ENCODE data around the gene KRT6A. TPM values are rescaled to one million over a fixed set of nuclear protein-coding genes. Genes with fewer than 3 reads are reported as not detected.
"Not testable (repeated sequence)": the region's sequence is repeated elsewhere in the genome, so short reads cannot be mapped to it uniquely, and the experiment has no call there.

The KRT6A gene
- total RNA-seq, 1 donor from 2014 or later = not detected

GRCh38 chr12:52455821-52456220 lies 37.2 kb downstream of the KRT6A start:
- H3K9me3 Mint-ChIP-seq (ENCODE audit: low read depth) = no peaks in the 10 kb centered on the region
- no peak overlapping the region for H3K27ac Mint-ChIP-seq

GRCh38 chr12:52454411-52455201 lies 38.5 kb downstream of the KRT6A start:
- Mint-ChIP-seq H3K9me3 (ENCODE audit: low read depth) (no peaks in the 10 kb centered on the region), H3K4me1 (ENCODE audit: low read depth) (peaks cover 8% of the 10 kb centered on the region), H3K27ac (no peak overlapping the region), H3K36me3 (ENCODE audit: insufficient read depth) (no peaks in the 10 kb centered on the region), H3K4me3 (ENCODE audit: low read depth) (no peak overlapping the region), H3K27me3 (peaks cover 11% of the 10 kb centered on the region)
- TF ChIP-seq CTCF (IDR thresholded peaks at IDR 0.05; ENCODE audit: unreplicated experiment) = no peak
- DNase-seq (ENCODE audit: low spot score, unreplicated experiment) = no peak

More at GRCh38 chr12:52455821-52456220, 37.2 kb downstream of the KRT6A start:
- no peak for TF ChIP-seq CTCF (IDR thresholded peaks at IDR 0.05; ENCODE audit: unreplicated experiment)
- DNase-seq (ENCODE audit: low spot score, unreplicated experiment) = no peak
- H3K27me3 Mint-ChIP-seq = peaks cover 3% of the 10 kb centered on the region
- H3K36me3 Mint-ChIP-seq (ENCODE audit: insufficient read depth) = no peaks in the 10 kb centered on the region
- H3K4me3 Mint-ChIP-seq (ENCODE audit: low read depth) = no peak overlapping the region
- H3K4me1 Mint-ChIP-seq (ENCODE audit: low read depth) = peaks cover 8% of the 10 kb centered on the region

GRCh38 chr12:52452101-52452500 lies 41.0 kb downstream of the KRT6A start, which contains the start of gene KRT6B:
Gene KRT6B (minus strand): TSS chr12:52452146. CDS start chr12:52452078, 68 bp downstream.
- DNase-seq (ENCODE audit: low spot score, unreplicated experiment) = no peak
- peaks cover 8% of the 10 kb centered on the region for H3K4me1 Mint-ChIP-seq (ENCODE audit: low read depth)
- peaks cover 17% of the 10 kb centered on the region for H3K27me3 Mint-ChIP-seq
- TF ChIP-seq CTCF (IDR thresholded peaks at IDR 0.05; ENCODE audit: unreplicated experiment) = no peak
- no peak within 1 kb of the TSS for H3K4me3 Mint-ChIP-seq (ENCODE audit: low read depth)
- no peaks in the 10 kb centered on the region for H3K9me3 Mint-ChIP-seq (ENCODE audit: low read depth)
- no peaks in the 10 kb centered on the region for H3K36me3 Mint-ChIP-seq (ENCODE audit: insufficient read depth)
- no peak within 1 kb of the TSS for H3K27ac Mint-ChIP-seq

- H3K36me3 Mint-ChIP-seq (ENCODE audit: insufficient read depth) = no peaks in the 10 kb centered on the region
- no peak overlapping the region for H3K4me3 Mint-ChIP-seq (ENCODE audit: low read depth)
- peaks cover 29% of the 10 kb centered on the region for H3K27me3 Mint-ChIP-seq
- no peak for TF ChIP-seq CTCF (IDR thresholded peaks at IDR 0.05; ENCODE audit: unreplicated experiment)
- no peaks in the 10 kb centered on the region for H3K9me3 Mint-ChIP-seq (ENCODE audit: low read depth)
- DNase-seq (ENCODE audit: low spot score, unreplicated experiment) = no peak
- H3K4me1 Mint-ChIP-seq (ENCODE audit: low read depth) = peaks cover under 1% of the 10 kb centered on the region
- no peak overlapping the region for H3K27ac Mint-ChIP-seq
Measured at GRCh38 chr12:52448228-52448627, 44.8 kb downstream of the KRT6A start.

- not testable (repeated sequence) for H3K9me3 Mint-ChIP-seq (ENCODE audit: low read depth); H3K4me1 Mint-ChIP-seq (ENCODE audit: low read depth); H3K36me3 Mint-ChIP-seq (ENCODE audit: insufficient read depth); DNase-seq (ENCODE audit: low spot score, unreplicated experiment); H3K27ac Mint-ChIP-seq; H3K4me3 Mint-ChIP-seq (ENCODE audit: low read depth)
- H3K27me3 Mint-ChIP-seq = peaks cover 33% of the 10 kb centered on the region
Measured at GRCh38 chr12:52447196-52447595, 45.9 kb downstream of the KRT6A start.

Data from progenitor cell of endocrine pancreas (in vitro differentiated cells).